HAP-1 (cell line): ENCODE data around the gene NPAP1.

Experiments
- DNase-seq, 2 experiments: peaks; one replicate each; pipeline ENCODE4 v3.0.0-alpha.2; 2016 to 2020; ENCODE audit warnings: low spot score in 2 of 2
- H3K27me3 ChIP-seq: fragments of 250-450 bp; sonication (Bioruptor Pico); 2 replicates; pipeline ENCODE4 v1.5.1; 2020; ENCODE audit warnings: low read depth, mild to moderate bottlenecking, moderate library complexity
- H3K36me3 ChIP-seq: fragments of 250-450 bp; sonication (Bioruptor Pico); replicated peaks from 2 replicates; pipeline ENCODE4 v1.5.1; 2020; ENCODE audit warnings: mild to moderate bottlenecking
- H3K4me1 ChIP-seq: fragments of 250-450 bp; sonication (Bioruptor Pico); 2 replicates; pipeline ENCODE4 v1.5.1; 2020; ENCODE audit warnings: mild to moderate bottlenecking
- H3K4me3 ChIP-seq: fragments of 250-450 bp; sonication (Bioruptor Pico); 2 replicates; pipeline ENCODE4 v1.5.1; 2020; ENCODE audit warnings: mild to moderate bottlenecking, moderate library complexity
- H3K9me3 ChIP-seq: fragments of 250-450 bp; sonication (Bioruptor Pico); 2 replicates; pipeline ENCODE4 v1.5.1; 2020; ENCODE audit warnings: mild to moderate bottlenecking, moderate library complexity
- in situ Hi-C: fragments of 300-500 bp; cut with MboI; formaldehyde crosslinking; loops from 3 replicates; pipeline ENCODE4 v1.14.3; 2020; ENCODE audit warnings: low sequenced_read_pairs, inconsistent platforms, mixed read lengths

NPAP1 gene

GRCh38 chr15:24696201-24696600 lies 20.6 kb downstream of the NPAP1 start:
- no peaks in the 10 kb centered on the region for H3K9me3 ChIP-seq
- H3K27me3 ChIP-seq: no peaks in the 10 kb centered on the region
- H3K4me1 ChIP-seq: no peaks in the 10 kb centered on the region
- H3K4me3 ChIP-seq: no peak overlapping the region
- H3K36me3 ChIP-seq: no peaks in the 10 kb centered on the region
- DNase-seq: no peak
- in situ Hi-C loops: no loop called here

GRCh38 chr15:24696842-24697241 lies 21.3 kb downstream of the NPAP1 start:
- no peaks in the 10 kb centered on the region for H3K27me3 ChIP-seq
- no peaks in the 10 kb centered on the region for H3K9me3 ChIP-seq
- H3K4me3 ChIP-seq: no peak overlapping the region
- in situ Hi-C loops: no loop called here
- DNase-seq: no peak
- no peaks in the 10 kb centered on the region for H3K4me1 ChIP-seq
- no peaks in the 10 kb centered on the region for H3K36me3 ChIP-seq

- in situ Hi-C loops: no loop called here
- H3K4me3 ChIP-seq: no peak overlapping the region
Measured at GRCh38 chr15:24718289-24719082, 42.9 kb downstream of the NPAP1 start.

DNA sequence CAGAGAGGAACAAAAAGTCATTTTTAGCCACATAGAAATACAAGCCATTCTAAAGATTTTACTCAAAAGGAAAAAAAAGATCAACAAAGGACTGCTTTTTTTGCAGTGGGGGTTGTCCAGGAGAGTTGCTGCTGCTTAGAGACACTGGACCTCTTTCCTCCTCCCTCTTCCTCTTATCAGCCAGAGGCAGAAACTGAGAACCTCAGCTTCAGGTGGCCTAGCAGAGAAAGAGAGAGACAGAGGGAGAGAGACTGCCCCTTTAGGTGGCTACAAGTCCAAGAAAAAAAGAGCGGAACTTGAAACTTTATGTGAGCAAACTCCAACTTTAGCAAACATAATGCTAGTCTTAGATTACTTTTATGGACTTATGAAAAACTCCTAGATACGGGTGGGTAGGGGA lies 54.2 kb downstream of the NPAP1 start:
- H3K27me3 ChIP-seq: no peaks in the 10 kb centered on the region
- H3K4me3 ChIP-seq: no peak overlapping the region
- DNase-seq: no peak
- in situ Hi-C loops: no loop called here
- H3K36me3 ChIP-seq: no peaks in the 10 kb centered on the region
- no peaks in the 10 kb centered on the region for H3K9me3 ChIP-seq
- H3K4me1 ChIP-seq: no peaks in the 10 kb centered on the region

More at GRCh38 chr15:24718289-24719082, 42.9 kb downstream of the NPAP1 start:
- Histone ChIP-seq H3K36me3 (no peaks in the 10 kb centered on the region), H3K9me3 (no peaks in the 10 kb centered on the region), H3K4me1 (no peaks in the 10 kb centered on the region), H3K27me3 (no peaks in the 10 kb centered on the region)
- DNase-seq: no peak
